Heart left ventricle (tissue), 16 donors: ENCODE measurements around the gene SLC1A4. TPM values are rescaled to one million over a fixed set of nuclear protein-coding genes. Genes with fewer than 3 reads are reported as not detected.

Experiments used
- ATAC-seq, 4 donors: fragments of 200-7000 bp; cut with Tn5 transposase; one replicate each; pipeline ENCODE4 v1.9.1; 2020 to 2022; ENCODE audit warnings: moderate library complexity in 4 of 4, mild to moderate bottlenecking in 3 of 4, moderate number of reproducible peaks in 1 of 4
- DNase-seq, 5 donors: peaks; one replicate each; pipeline ENCODE4 v3.0.0-alpha.2; 2020
- H3K27ac ChIP-seq, 12 donors: fragments of 200-600 bp; sonication (generic) in 4 of 12; one replicate each; pipeline versions ENCODE4 v1.5.0 to v1.8.0; 2016 to 2022; ENCODE audit warnings: mild to moderate bottlenecking in 2 of 12
- H3K27me3 ChIP-seq, 9 donors: fragments of 200-600 bp; sonication (generic) in 2 of 9; one replicate each; pipeline versions ENCODE4 v1.5.1 to v1.8.0; 2016 to 2022; ENCODE audit warnings: mild to moderate bottlenecking in 3 of 9
- H3K36me3 ChIP-seq, 9 donors: fragments of 200-600 bp; sonication (generic) in 2 of 9; one replicate each; pipeline versions ENCODE4 v1.5.0 to v1.8.0; 2018 to 2022; ENCODE audit warnings: mild to moderate bottlenecking in 2 of 9
- H3K4me1 ChIP-seq, 12 donors: fragments of 200-600 bp; sonication (generic) in 4 of 12; one replicate each; pipeline versions ENCODE4 v1.5.0 to v1.8.0; 2016 to 2022; ENCODE audit warnings: mild to moderate bottlenecking in 3 of 12
- H3K4me3 ChIP-seq, 12 donors: fragments of 200-600 bp; sonication (generic) in 4 of 12; one replicate each; pipeline versions ENCODE4 v1.5.0 to v1.8.0; 2017 to 2022; ENCODE audit warnings: mild to moderate bottlenecking in 9 of 12, moderate library complexity in 4 of 12
- H3K9me3 ChIP-seq, 12 donors: fragments of 200-600 bp; sonication (generic) in 4 of 12; one replicate each; pipeline versions ENCODE4 v1.5.0 to v1.8.0; 2016 to 2022; ENCODE audit warnings: mild to moderate bottlenecking in 1 of 12
- POLR2A ChIP-seq, 2 donors: fragments of 450-650 bp; IDR thresholded peaks; one replicate each; pipeline ENCODE4 v1.6.1; 2017; ENCODE audit warnings: antibody characterized with exemption in 2 of 2, mild to moderate bottlenecking in 2 of 2, moderate library complexity in 2 of 2
- whole genome bisulfite sequencing, 4 donors: extraction: QIAGEN DNeasy Blood & Tissue Kit in 2 of 4; methylation state at CpG; one replicate each; pipeline versions ENCODE4 v1.1.5 to v1.1.7; 2013 to 2018; 5-methylcytosine and 5-hydroxymethylcytosine counted together
- intact Hi-C, 10 donors: fragments of 100-400 bp; cut with DNase I; formaldehyde crosslinking; loops; one replicate each; pipeline versions ENCODE4 v1.11.1 to v1.14.2; 2022
- polyA plus RNA-seq, 2 donors: library from polyadenylated mRNA; stranded (reverse); fragments of 200-250 nt; gene quantifications; one replicate each; pipeline ENCODE4 v1.2.3, GENCODE V29; 2013
- total RNA-seq, 9 donors: library from RNA; depleted of rRNA in 2 of 9; stranded (reverse); fragments of >200 nt in 2 of 9; fragmentation: NEBNext Ultra II Directional in 3 of 9; extraction: Animal tissue kit (Norgen Biotek cat#: 25700) in 3 of 9; gene quantifications; one replicate each; pipeline versions ENCODE4 v1.1.0 to v1.2.4, GENCODE V29; 2016 to 2023
- TF ChIP-seq, protein P1 (sequence below), 12 donors: fragments of 200-600 bp; sonication (generic) in 4 of 12; IDR thresholded peaks; one replicate each; pipeline versions ENCODE4 v1.5.0 to v1.8.0; 2018 to 2022; ENCODE audit warnings: antibody characterized with exemption in 12 of 12, mild to moderate bottlenecking in 5 of 12
- donor health status: ischemic (EF 13 %, LVEDD 7.1; RV severe dilation, severe dysfunction).
- donor health status: healthy with polysubstance abuse.
- donor health status: DM: no; HTN: yes; CAD: no.
- donor health status: DM: no; HTN: no; CAD: no.
- donor health status: ischemic (EF 25% LVEDD 6.9; RV normal size, moderate dysfunction).
- donor health status: ischemic (EF 25% LVEDD 5.7; RV mildly dilated, moderate dysfunction).
- donor health status: healthy.
- donor health status: DM: yes; HTN: yes; CAD: no.
- donor health status: ischemic (EF 35%, LVEDD 5.7; RV mildly dilated, moderate dysfunction).
- donor health status: nonischemic (EF 11% LVEDD 7.7; RV severe dilation, severe dysfunction).
- donor health status: DM: yes; HTN: yes; CAD: no.
- donor health status: PGD.
- donor health status: ischemic (EF 29% LVEDD 5.4; RV normal size, mild dysfunction).
- donor health status: nonischemic (EF 23%, LVEDD 6.1; RV moderate dilation, normal function).

SLC1A4 gene
- total and polyA plus RNA-seq, 11 donors, result 3.0 to 22.4 (median 10.8) TPM

- ATAC-seq (peak in 2 of 4 donors; percentile 64 to 66), DNase-seq (no peak)
- TF ChIP-seq, protein P1, sequence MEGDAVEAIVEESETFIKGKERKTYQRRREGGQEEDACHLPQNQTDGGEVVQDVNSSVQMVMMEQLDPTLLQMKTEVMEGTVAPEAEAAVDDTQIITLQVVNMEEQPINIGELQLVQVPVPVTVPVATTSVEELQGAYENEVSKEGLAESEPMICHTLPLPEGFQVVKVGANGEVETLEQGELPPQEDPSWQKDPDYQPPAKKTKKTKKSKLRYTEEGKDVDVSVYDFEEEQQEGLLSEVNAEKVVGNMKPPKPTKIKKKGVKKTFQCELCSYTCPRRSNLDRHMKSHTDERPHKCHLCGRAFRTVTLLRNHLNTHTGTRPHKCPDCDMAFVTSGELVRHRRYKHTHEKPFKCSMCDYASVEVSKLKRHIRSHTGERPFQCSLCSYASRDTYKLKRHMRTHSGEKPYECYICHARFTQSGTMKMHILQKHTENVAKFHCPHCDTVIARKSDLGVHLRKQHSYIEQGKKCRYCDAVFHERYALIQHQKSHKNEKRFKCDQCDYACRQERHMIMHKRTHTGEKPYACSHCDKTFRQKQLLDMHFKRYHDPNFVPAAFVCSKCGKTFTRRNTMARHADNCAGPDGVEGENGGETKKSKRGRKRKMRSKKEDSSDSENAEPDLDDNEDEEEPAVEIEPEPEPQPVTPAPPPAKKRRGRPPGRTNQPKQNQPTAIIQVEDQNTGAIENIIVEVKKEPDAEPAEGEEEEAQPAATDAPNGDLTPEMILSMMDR (IDR thresholded peaks at IDR 0.05), result no peak
- no peak for TF ChIP-seq POLR2A (IDR thresholded peaks at IDR 0.05)
- WGBS, 4 donors, result 73 to 84% (median 76%) methylated on average over 3 of the region's 3 CpGs
- Histone ChIP-seq H3K9me3 (no peaks in the 10 kb centered on the region), H3K36me3 (no peaks in the 10 kb centered on the region), H3K27ac (no peak overlapping the region), H3K27me3 (no peaks in the 10 kb centered on the region), H3K4me1 (peaks cover 7 to 38% (median 28%) of the 10 kb centered on the region in 12 donors), H3K4me3 (no peak overlapping the region)
- intact Hi-C loops, result loop anchor here in 1 of 10 donors (5.0 kb wide), 1 partner anchor 37 kb away; no protein-coding TSS in a partner anchor
These were observed 5.8 kb downstream of the SLC1A4 start for GRCh38 chr2:64995041-64995440.

DNA sequence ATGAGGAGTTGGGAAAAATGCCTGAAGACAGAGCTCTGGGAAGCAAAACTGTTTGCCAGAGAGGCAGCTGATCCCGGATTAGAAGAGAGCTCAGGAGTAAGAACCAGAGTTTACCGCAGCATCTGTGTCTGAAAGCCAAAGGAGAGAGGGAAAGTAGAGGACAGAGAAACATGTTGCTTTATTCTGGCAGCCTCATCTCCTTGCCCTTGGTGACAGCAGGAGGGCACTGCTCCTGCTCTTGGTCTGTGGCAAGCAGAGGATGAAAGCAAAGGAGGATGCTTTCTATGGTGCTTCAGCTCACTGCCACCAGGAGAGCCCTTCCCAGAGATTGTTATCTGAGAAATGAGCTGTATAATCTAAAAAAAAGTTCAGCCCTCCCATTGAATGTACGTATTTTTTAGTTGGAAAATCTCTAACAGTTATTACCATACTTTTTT lies 7.7 kb downstream of the SLC1A4 start:
- Histone ChIP-seq H3K27ac (no peak overlapping the region), H3K4me3 (no peak overlapping the region), H3K9me3 (no peaks in the 10 kb centered on the region), H3K4me1 (peaks cover 5 to 26% (median 18%) of the 10 kb centered on the region in 12 donors), H3K27me3 (no peaks in the 10 kb centered on the region), H3K36me3 (no peaks in the 10 kb centered on the region)
- 83 to 87% (median 85%) methylated on average over 3 of the region's 3 CpGs for WGBS, 4 donors
- ATAC-seq (no peak), DNase-seq (no peak)
- TF ChIP-seq, protein P1 (IDR thresholded peaks at IDR 0.05), result no peak
- TF ChIP-seq POLR2A (IDR thresholded peaks at IDR 0.05), result no peak
- intact Hi-C loops, result loop anchor here in 1 of 10 donors (5.0 kb wide), 1 partner anchor 35 kb away; no protein-coding TSS in a partner anchor

DNA sequence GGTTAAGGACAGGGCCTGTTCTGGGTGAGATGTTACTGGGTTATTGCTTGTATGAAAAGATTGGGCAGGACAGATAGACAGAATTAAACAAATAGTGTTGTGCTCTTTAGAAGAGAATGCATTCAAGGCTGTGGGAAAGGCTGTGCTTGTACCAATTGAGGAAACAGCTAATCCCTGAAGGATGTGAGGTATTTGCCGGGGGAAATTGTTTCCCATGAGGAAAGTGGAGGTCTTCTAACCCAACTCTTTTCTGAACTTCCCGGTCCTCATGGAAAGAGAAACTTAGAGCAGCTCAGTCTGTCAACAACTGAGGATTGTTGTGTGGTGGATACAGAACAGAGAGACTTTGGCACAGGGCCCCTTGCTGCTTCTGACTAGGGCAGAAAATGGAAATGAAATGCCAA lies 9.5 kb downstream of the SLC1A4 start:
- Histone ChIP-seq H3K9me3 (no peaks in the 10 kb centered on the region), H3K4me3 (peak overlapping the region in 1 of 12 donors; percentile 19), H3K36me3 (peaks cover 0 to 3% (median 0%) of the 10 kb centered on the region in 9 donors), H3K27ac (peak overlapping the region; percentile 16 to 75 (median 56)), H3K4me1 (peaks cover 5 to 26% (median 17%) of the 10 kb centered on the region in 12 donors), H3K27me3 (no peaks in the 10 kb centered on the region)
- 6 to 18% (median 9%) methylated on average over 2 of the region's 2 CpGs for WGBS, 4 donors
- ATAC-seq (peak; percentile 57 to 87 (median 64)), DNase-seq (peak in 4 of 5 donors; percentile 27 to 52 (median 42))
- TF ChIP-seq, protein P1 (IDR thresholded peaks at IDR 0.05), result no peak
- TF ChIP-seq POLR2A (IDR thresholded peaks at IDR 0.05), result no peak
- intact Hi-C loops, result loop anchor here in 1 of 10 donors (5.0 kb wide), 1 partner anchor 34 kb away; no protein-coding TSS in a partner anchor

DNA sequence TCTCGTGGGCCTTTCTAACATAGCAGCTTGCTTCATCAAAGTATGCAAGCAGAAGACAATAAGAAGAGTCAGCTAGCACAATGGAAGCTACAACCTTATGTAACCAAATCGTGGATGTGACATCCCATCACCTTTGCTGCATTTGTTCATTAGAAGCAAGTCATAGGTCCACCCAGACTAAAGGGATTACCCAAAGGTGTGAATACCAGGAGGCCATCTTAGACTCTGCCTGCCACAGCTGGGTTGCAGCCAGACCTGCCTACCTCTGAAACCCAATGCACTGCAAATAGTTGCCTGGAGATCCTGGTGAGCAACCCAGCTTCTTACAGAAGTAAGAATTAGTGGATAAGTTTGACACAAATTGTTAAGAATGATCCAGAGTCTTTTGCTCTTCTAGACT lies 10.6 kb downstream of the SLC1A4 start:
- DNase-seq (no peak), ATAC-seq (no peak)
- no peaks in the 10 kb centered on the region for H3K9me3 ChIP-seq
- no peak overlapping the region for H3K4me3 ChIP-seq
- H3K4me1 ChIP-seq, result peaks cover 5 to 26% (median 17%) of the 10 kb centered on the region in 12 donors
- intact Hi-C loops, result loop anchor here in 1 of 10 donors (5.0 kb wide), 1 partner anchor 33 kb away; no protein-coding TSS in a partner anchor
- H3K27me3 ChIP-seq, result no peaks in the 10 kb centered on the region
- H3K36me3 ChIP-seq, result peaks cover 0 to 11% (median 0%) of the 10 kb centered on the region in 9 donors
- peak overlapping the region in 5 of 12 donors; percentile 46 to 74 (median 61) for H3K27ac ChIP-seq
- WGBS, 4 donors, result 60 to 86% (median 77%) methylated on average over 2 of the region's 2 CpGs
- TF ChIP-seq POLR2A (IDR thresholded peaks at IDR 0.05), result no peak
- TF ChIP-seq, protein P1 (IDR thresholded peaks at IDR 0.05), result no peak
